ENCODE results near the gene TMSB4Y. TPM values are rescaled to one million over a fixed set of nuclear protein-coding genes. Genes with fewer than 3 reads are reported as not detected.

TMSB4Y gene
- total RNA-seq (1 to 10 TPM in 1 of 6 donors, not detected in 5; 1.0 TPM), polyA plus RNA-seq (1 to 10 TPM in 1 of 2 donors, not detected in 1; 1.3 TPM)

DNA sequence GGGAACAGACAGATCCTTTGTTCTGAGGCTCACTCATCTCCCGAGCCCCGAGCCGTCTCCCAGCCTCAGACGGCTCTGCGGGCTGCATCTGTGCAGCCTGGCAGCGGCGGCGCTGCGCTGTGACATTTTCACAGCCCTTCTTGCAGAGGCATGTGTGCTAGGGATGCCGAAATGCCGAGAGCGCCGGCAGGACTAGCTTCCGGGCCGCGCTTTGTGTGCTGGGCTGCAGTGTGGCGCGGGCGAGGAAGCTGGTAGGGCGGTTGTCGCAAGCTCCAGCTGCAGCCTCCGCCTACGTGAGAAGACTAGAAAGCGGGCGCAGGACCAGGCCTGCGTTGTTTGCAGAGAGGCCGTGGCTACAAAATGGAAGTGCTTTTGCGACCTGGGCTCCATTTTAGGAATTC, at the start of gene TMSB4Y:
Gene TMSB4Y (plus strand): TSS at position 332 of the 401 bp plus-strand sequence.
- FAIRE-seq (no peak), ATAC-seq (no peak), DNase-seq (peak in 1 of 6 donors; percentile 71)
- H3K36me3 ChIP-seq = no peaks in the 10 kb centered on the region
- TF ChIP-seq CTCF (IDR thresholded peaks at IDR 0.05) = no peak
- H3K27ac ChIP-seq = no peak within 1 kb of the TSS
- WGBS, 2 donors = 0% methylated on average over 28 of the region's 28 CpGs; no CpG with 5 or more reads in 1 of the 2 donors
- H3K4me3 ChIP-seq = no peak within 1 kb of the TSS
- intact Hi-C loops (cut with DNase I) = no loop called here
- no peaks in the 10 kb centered on the region for H3K4me1 ChIP-seq
- H3K9me3 ChIP-seq = no peaks in the 10 kb centered on the region
- H3K27me3 ChIP-seq = no peaks in the 10 kb centered on the region

DNA sequence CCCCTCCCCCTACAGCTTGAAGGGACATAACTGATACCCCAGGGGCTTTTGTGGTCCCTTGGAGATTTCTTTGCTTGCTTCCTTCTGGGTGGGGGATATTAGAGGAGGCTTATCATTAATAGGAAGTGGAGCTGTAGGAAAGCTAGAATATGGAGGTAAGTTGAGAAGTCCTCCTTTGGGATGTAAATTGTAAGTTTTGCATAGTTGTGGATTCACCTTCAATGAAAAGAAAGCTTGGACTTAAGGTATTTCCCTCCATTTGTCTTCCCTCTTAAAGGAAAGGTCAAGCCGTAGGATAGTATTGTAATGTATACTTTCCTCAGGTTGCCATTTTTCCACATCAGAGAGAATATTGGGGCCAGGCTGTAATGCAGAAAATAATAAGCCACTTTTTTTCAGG, 39.5 kb upstream of the TMSB4Y start:
- ATAC-seq = no peak
- intact Hi-C loops (cut with DNase I) = no loop called here
- FAIRE-seq = no peak

GRCh38 chrY:13671122-13671521, 32.6 kb upstream of the TMSB4Y start:
- WGBS, 2 donors = 69% methylated on average over 2 of the region's 2 CpGs; no CpG with 5 or more reads in 1 of the 2 donors
- Histone ChIP-seq H3K9me3 (no peaks in the 10 kb centered on the region), H3K27me3 (no peaks in the 10 kb centered on the region), H3K27ac (no peak overlapping the region), H3K36me3 (no peaks in the 10 kb centered on the region), H3K4me3 (no peak overlapping the region), H3K4me1 (no peaks in the 10 kb centered on the region)
- no peak for FAIRE-seq
- no peak for TF ChIP-seq CTCF (IDR thresholded peaks at IDR 0.05)
- intact Hi-C loops (cut with DNase I) = no loop called here
- no peak for ATAC-seq
- no peak for DNase-seq

More for the DNA sequence above, 39.5 kb upstream of the TMSB4Y start:
- Histone ChIP-seq H3K4me1 (no peaks in the 10 kb centered on the region), H3K27me3 (no peaks in the 10 kb centered on the region), H3K4me3 (no peak overlapping the region), H3K27ac (no peak overlapping the region), H3K36me3 (no peaks in the 10 kb centered on the region), H3K9me3 (no peaks in the 10 kb centered on the region)
- 97% methylated on average over 1 of the region's 1 CpG; no CpG with 5 or more reads in 1 of the 2 donors for WGBS, 2 donors
- TF ChIP-seq CTCF (IDR thresholded peaks at IDR 0.05) = no peak
- no peak for DNase-seq

DNA sequence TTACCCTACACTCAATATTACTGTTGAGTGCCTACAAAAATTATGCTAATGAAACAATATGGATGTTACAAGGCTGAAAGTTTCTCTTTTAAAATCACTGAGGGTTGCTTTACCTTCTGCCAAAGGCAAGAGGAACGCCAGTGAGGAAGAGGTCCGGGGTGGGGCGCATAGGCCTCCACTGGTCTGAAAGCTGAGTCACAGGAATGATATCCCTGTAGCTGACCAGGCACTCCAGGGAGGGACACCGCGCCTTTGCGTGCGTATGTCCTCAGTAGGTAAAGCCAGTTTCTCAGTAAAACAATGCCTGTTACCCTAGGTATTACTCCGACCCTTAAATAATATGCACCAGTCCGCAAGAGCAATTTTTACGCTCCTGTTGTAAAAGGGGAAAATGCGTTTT, 1.4 kb upstream of the TMSB4Y start:
- WGBS, 2 donors = 98% methylated on average over 11 of the region's 11 CpGs; no CpG with 5 or more reads in 1 of the 2 donors
- Histone ChIP-seq H3K27ac (no peak overlapping the region), H3K27me3 (no peaks in the 10 kb centered on the region), H3K4me1 (no peaks in the 10 kb centered on the region), H3K4me3 (no peak overlapping the region), H3K36me3 (no peaks in the 10 kb centered on the region), H3K9me3 (no peaks in the 10 kb centered on the region)
- intact Hi-C loops (cut with DNase I) = no loop called here
- TF ChIP-seq CTCF (IDR thresholded peaks at IDR 0.05) = no peak
- FAIRE-seq (no peak), DNase-seq (no peak), ATAC-seq (no peak)

DNA sequence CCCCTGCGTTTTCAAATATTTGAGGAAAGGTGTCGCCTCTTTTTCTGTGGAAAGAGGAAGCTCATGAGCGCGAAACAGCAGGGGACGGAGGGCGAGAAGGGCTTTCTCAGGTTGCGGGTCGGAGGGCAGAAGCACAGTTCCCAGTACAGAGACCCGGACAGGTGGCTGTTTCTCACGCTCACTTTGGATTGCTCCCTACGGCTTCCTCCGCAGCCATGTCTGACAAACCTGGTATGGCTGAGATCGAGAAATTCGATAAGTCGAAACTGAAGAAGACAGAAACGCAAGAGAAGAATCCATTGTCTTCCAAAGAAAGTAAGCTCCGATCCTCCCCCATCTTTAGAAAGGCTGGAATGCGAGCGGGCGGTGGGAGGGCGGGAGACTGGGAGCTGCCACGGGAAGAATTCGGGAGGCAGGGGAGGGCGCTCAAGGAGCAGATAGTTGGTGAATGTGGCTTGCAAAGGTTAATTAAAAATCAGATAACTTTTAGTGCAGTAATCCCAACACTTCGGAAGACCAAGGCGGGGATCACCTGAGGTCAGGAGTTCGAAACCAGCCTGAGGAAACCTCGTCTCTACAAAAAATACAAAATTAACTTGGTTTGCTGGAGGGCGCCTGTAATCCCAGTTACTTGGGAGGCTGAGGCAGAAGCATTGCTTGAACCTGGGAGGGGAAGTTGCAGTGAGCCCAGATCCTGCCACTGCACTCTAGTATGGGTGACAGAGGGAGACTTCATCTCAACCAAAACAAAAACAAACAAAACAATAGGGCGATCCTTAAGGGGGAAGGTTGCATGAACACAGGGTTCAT, 627 bp downstream of the TMSB4Y start:
- FAIRE-seq (no peak), ATAC-seq (no peak), DNase-seq (peak in 1 of 6 donors; percentile 68)
- no peak for TF ChIP-seq CTCF (IDR thresholded peaks at IDR 0.05)
- Histone ChIP-seq H3K4me1 (no peaks in the 10 kb centered on the region), H3K27me3 (no peaks in the 10 kb centered on the region), H3K4me3 (no peak overlapping the region), H3K9me3 (no peaks in the 10 kb centered on the region), H3K27ac (no peak overlapping the region), H3K36me3 (no peaks in the 10 kb centered on the region)
- 0% methylated on average over 30 of the region's 30 CpGs; no CpG with 5 or more reads in 1 of the 2 donors for WGBS, 2 donors
- intact Hi-C loops (cut with DNase I) = no loop called here
